K562 (cell line): ENCODE measurements around the gene FRMPD2.

Experiments used
- CHD2 ChIP-seq: IDR thresholded peaks from 2 replicates; pipeline ENCODE4 v1.6.1; 2011; ENCODE audit warnings: low read depth, low read length
- GATA2 ChIP-seq: sonication (generic); formaldehyde crosslinking; IDR thresholded peaks from 2 replicates; pipeline ENCODE4 v1.4.0; 2020; ENCODE audit warnings: mild to moderate bottlenecking, missing genetic modification reagents
- HDAC1 ChIP-seq, 2 experiments: fragments of 450-650 bp; IDR thresholded peaks; 2 replicates each; pipeline ENCODE4 v1.6.1; 2016 to 2017; ENCODE audit warnings: inconsistent platforms in 1 of 2, mild to moderate bottlenecking in 1 of 2, moderate library complexity in 1 of 2
- SIN3A ChIP-seq, 2 experiments: fragments of 150-350 bp in 1 of 2; IDR thresholded peaks; 2 replicates each; pipeline ENCODE4 v1.6.1; 2011 to 2016; ENCODE audit warnings: borderline replicate concordance in 2 of 2, low read depth in 2 of 2, low read length in 2 of 2, mild to moderate bottlenecking in 2 of 2, moderate library complexity in 2 of 2; ENCODE audit not compliant: control insufficient read depth in 1 of 2
- SMAD2 ChIP-seq: fragments of 150-350 bp; IDR thresholded peaks from 2 replicates; pipeline ENCODE4 v1.6.1; 2014; ENCODE audit warnings: low read depth, mild to moderate bottlenecking, low read length
- THRAP3 ChIP-seq: fragments of 450-650 bp; IDR thresholded peaks from 2 replicates; pipeline ENCODE4 v1.6.1; 2016; ENCODE audit warnings: mild to moderate bottlenecking, inconsistent platforms, borderline replicate concordance

GRCh38 chr10:48249763-48250351, 24.6 kb downstream of the FRMPD2 start:
- TF ChIP-seq SMAD2 = no peak
- TF ChIP-seq HDAC1 (IDR thresholded peaks at IDR 0.05) = no peak
- no peak for TF ChIP-seq SIN3A (IDR thresholded peaks at IDR 0.05; ENCODE audit: borderline replicate concordance in 2 of 2, control insufficient read depth in 1 of 2, low read depth in 2 of 2, low read length in 2 of 2)
- no peak for TF ChIP-seq GATA2 (CRISPR knock-in tag)
- TF ChIP-seq THRAP3 = no peak
- TF ChIP-seq CHD2 = no peak
